Measurements from ENCODE around the gene SLC9A7. TPM values are rescaled to one million over a fixed set of nuclear protein-coding genes. Genes with fewer than 3 reads are reported as not detected.

The SLC9A7 gene
- total and polyA plus RNA-seq, 4 donors = 2.3 to 13.2 (median 3.1) TPM

DNA sequence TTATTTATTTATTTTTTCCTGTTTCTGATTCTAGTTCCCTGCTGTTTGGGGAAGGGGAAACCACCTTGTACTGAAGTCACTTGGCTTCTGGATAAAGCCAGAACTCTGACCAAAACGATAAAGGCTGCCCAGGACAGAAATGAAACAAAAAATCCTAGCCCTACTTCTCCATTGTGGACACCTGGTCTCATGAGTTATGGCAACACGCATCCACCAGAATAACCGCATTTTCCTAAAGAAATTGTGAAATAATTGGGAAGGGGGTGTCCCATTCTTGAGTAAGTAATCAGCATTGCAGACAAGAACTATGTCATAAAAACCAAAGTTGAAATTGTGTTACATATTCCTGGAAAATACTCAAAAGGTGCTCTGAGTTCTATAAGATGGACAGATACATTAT, 42.1 kb downstream of the SLC9A7 start:
- no peaks in the 10 kb centered on the region for H3K9me3 ChIP-seq (ENCODE audit: control insufficient read depth in 4 of 4, low read length in 3 of 4)
- H3K9ac ChIP-seq (ENCODE audit: low read depth in 1 of 2, low read length in 2 of 2) = no peak overlapping the region
- H3K4me3 ChIP-seq (ENCODE audit: low read depth in 1 of 3, low read length in 3 of 3) = no peak overlapping the region
- no peak for DNase-seq (ENCODE audit: low spot score)
- no peak overlapping the region for H3K27ac ChIP-seq (ENCODE audit: low read depth in 1 of 2, low read length in 2 of 2)
- no peaks in the 10 kb centered on the region for H3K27me3 ChIP-seq (ENCODE audit: control insufficient read depth in 4 of 4, insufficient read depth in 4 of 4, low read length in 3 of 4)
- no peaks in the 10 kb centered on the region for H3K36me3 ChIP-seq (ENCODE audit: control insufficient read depth in 4 of 4, insufficient read depth in 3 of 4, low read depth in 1 of 4, low read length in 3 of 4)
- peaks cover 0 to 3% (median 0%) of the 10 kb centered on the region in 4 donors for H3K4me1 ChIP-seq (ENCODE audit: control insufficient read depth in 4 of 4, insufficient read depth in 4 of 4, low read length in 3 of 4)
- TF ChIP-seq SP1 (IDR thresholded peaks at IDR 0.05) (no peak), FOXA2 (IDR thresholded peaks at IDR 0.05) (no peak), ZBTB33 (IDR thresholded peaks at IDR 0.05) (no peak), JUND (IDR thresholded peaks at IDR 0.05) (no peak)
- TF ChIP-seq, protein P1, sequence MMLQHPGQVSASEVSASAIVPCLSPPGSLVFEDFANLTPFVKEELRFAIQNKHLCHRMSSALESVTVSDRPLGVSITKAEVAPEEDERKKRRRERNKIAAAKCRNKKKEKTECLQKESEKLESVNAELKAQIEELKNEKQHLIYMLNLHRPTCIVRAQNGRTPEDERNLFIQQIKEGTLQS (IDR thresholded peaks at IDR 0.05) = no peak
- 74% methylated on average over 3 of the region's 3 CpGs for WGBS

- peaks cover 0 to 3% (median under 1%) of the 10 kb centered on the region in 4 donors for H3K4me1 ChIP-seq (ENCODE audit: control insufficient read depth in 4 of 4, insufficient read depth in 4 of 4, low read length in 3 of 4)
- H3K4me3 ChIP-seq (ENCODE audit: low read depth in 1 of 3, low read length in 3 of 3) = no peak overlapping the region
- DNase-seq (ENCODE audit: low spot score) = no peak
- TF ChIP-seq, protein P1 (IDR thresholded peaks at IDR 0.05) = no peak
- TF ChIP-seq, protein P2, sequence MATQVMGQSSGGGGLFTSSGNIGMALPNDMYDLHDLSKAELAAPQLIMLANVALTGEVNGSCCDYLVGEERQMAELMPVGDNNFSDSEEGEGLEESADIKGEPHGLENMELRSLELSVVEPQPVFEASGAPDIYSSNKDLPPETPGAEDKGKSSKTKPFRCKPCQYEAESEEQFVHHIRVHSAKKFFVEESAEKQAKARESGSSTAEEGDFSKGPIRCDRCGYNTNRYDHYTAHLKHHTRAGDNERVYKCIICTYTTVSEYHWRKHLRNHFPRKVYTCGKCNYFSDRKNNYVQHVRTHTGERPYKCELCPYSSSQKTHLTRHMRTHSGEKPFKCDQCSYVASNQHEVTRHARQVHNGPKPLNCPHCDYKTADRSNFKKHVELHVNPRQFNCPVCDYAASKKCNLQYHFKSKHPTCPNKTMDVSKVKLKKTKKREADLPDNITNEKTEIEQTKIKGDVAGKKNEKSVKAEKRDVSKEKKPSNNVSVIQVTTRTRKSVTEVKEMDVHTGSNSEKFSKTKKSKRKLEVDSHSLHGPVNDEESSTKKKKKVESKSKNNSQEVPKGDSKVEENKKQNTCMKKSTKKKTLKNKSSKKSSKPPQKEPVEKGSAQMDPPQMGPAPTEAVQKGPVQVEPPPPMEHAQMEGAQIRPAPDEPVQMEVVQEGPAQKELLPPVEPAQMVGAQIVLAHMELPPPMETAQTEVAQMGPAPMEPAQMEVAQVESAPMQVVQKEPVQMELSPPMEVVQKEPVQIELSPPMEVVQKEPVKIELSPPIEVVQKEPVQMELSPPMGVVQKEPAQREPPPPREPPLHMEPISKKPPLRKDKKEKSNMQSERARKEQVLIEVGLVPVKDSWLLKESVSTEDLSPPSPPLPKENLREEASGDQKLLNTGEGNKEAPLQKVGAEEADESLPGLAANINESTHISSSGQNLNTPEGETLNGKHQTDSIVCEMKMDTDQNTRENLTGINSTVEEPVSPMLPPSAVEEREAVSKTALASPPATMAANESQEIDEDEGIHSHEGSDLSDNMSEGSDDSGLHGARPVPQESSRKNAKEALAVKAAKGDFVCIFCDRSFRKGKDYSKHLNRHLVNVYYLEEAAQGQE (IDR thresholded peaks at IDR 0.05) = no peak
- TF ChIP-seq NR2F2 (IDR thresholded peaks at IDR 0.05) = no peak
- no peak for TF ChIP-seq ZBTB33 (IDR thresholded peaks at IDR 0.05)
- no peak for TF ChIP-seq EGR1 (IDR thresholded peaks at IDR 0.05; ENCODE audit: low read depth in 2 of 2)
- no peak for TF ChIP-seq RXRA (IDR thresholded peaks at IDR 0.05)
- TF ChIP-seq SP1 (IDR thresholded peaks at IDR 0.05) = no peak
- H3K27me3 ChIP-seq (ENCODE audit: control insufficient read depth in 4 of 4, insufficient read depth in 4 of 4, low read length in 3 of 4) = no peaks in the 10 kb centered on the region
- 94% methylated on average over 1 of the region's 1 CpG for WGBS
- H3K36me3 ChIP-seq (ENCODE audit: control insufficient read depth in 4 of 4, insufficient read depth in 3 of 4, low read depth in 1 of 4, low read length in 3 of 4) = no peaks in the 10 kb centered on the region
- no peaks in the 10 kb centered on the region for H3K9me3 ChIP-seq (ENCODE audit: control insufficient read depth in 4 of 4, low read length in 3 of 4)
- H3K27ac ChIP-seq (ENCODE audit: low read depth in 1 of 2, low read length in 2 of 2) = no peak overlapping the region
- no peak overlapping the region for H3K9ac ChIP-seq (ENCODE audit: low read depth in 1 of 2, low read length in 2 of 2)
These were observed 42.9 kb downstream of the SLC9A7 start for GRCh38 chrX:46715997-46716396.
